Measurements from ENCODE around the gene ZNF527. TPM values are rescaled to one million over a fixed set of nuclear protein-coding genes. Genes with fewer than 3 reads are reported as not detected.
"Not testable (repeated sequence)": the region's sequence is repeated elsewhere in the genome, so short reads cannot be mapped to it uniquely, and the experiment has no call there.

Gene ZNF527
- polyA plus RNA-seq (ENCODE audit: insufficient read length in 3 of 3), result 10 to 100 TPM in 2 of 3 donors, 1 to 10 TPM in 1; 7.8 to 10.8 (median 10.8) TPM
- long read RNA-seq, donor 1, partial matches to known transcripts, result 0 of 3 reads
- long read RNA-seq, donor 1, other reads (novel, unspliced or antisense), result 0 of 3 reads
- long read RNA-seq, donor 2, partial matches to known transcripts, result 0 of 5 reads
- long read RNA-seq, donor 2, other reads (novel, unspliced or antisense), result 0 of 5 reads
- long read RNA-seq, donor 3, partial matches to known transcripts, result 0 of 5 reads
- long read RNA-seq, donor 3, other reads (novel, unspliced or antisense), result 0 of 5 reads
- long read RNA-seq, donor 4, partial matches to known transcripts, result 0 of 1 reads
- long read RNA-seq, donor 4, other reads (novel, unspliced or antisense), result 0 of 1 reads
- long read RNA-seq, donor 5, result 0 reads
- long read RNA-seq, donor 6, result 0 reads
- long read RNA-seq, donor 7, partial matches to known transcripts, result 0 of 3 reads
- long read RNA-seq, donor 7, other reads (novel, unspliced or antisense), result 0 of 3 reads
- long read RNA-seq, donor 8, partial matches to known transcripts, result 0 of 5 reads
- long read RNA-seq, donor 8, other reads (novel, unspliced or antisense), result 0 of 5 reads
- long read RNA-seq, donor 9, partial matches to known transcripts, result 30 of 36 reads
- long read RNA-seq, donor 9, other reads (novel, unspliced or antisense), result 0 of 36 reads
- long read RNA-seq, donor 10, partial matches to known transcripts, result 0 of 4 reads
- long read RNA-seq, donor 10, other reads (novel, unspliced or antisense), result 0 of 4 reads
- long read RNA-seq, donor 11, partial matches to known transcripts, result 0 of 1 reads
- long read RNA-seq, donor 11, other reads (novel, unspliced or antisense), result 0 of 1 reads
- long read RNA-seq, donor 12, partial matches to known transcripts, result 0 of 4 reads
- long read RNA-seq, donor 12, other reads (novel, unspliced or antisense), result 0 of 4 reads
- long read RNA-seq, donor 13, partial matches to known transcripts, result 0 of 2 reads
- long read RNA-seq, donor 13, other reads (novel, unspliced or antisense), result 0 of 2 reads
- long read RNA-seq, donor 14, result 0 reads
- long read RNA-seq, donor 15, partial matches to known transcripts, result 0 of 3 reads
- long read RNA-seq, donor 15, other reads (novel, unspliced or antisense), result 0 of 3 reads
- long read RNA-seq, donor 16, result 0 reads

- DNase-seq, result peak; percentile 97
Observed at GRCh38 chr19:37370880-37371661, at the start of gene ZNF527. ZNF527 (plus strand) TSS chr19:37371099; CDS start chr19:37374199, 3,100 bp downstream.

DNA sequence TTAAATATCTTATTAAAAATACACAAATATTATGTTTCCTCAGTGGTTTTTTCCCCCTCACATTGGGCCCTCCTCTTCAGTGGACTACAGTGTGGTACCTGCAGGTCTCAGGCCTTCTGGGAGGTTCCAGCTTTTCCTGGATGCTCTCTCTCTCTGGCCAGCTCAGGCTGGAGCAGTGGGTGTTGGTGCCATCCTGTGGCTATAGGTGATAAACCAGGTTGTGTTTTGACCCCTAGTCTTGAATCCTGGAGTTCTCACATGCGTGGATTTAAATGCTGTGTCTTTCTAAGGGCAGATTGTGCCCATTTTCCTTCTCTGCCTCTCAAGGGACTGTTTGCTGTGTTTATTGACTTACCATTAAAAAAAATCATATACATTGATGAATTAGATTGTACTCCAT is 41.2 kb upstream of the ZNF527 start:
- no peak for DNase-seq

- DNase-seq, result no peak
Observed at GRCh38 chr19:37332839-37333238, 38.1 kb upstream of the ZNF527 start.

DNA sequence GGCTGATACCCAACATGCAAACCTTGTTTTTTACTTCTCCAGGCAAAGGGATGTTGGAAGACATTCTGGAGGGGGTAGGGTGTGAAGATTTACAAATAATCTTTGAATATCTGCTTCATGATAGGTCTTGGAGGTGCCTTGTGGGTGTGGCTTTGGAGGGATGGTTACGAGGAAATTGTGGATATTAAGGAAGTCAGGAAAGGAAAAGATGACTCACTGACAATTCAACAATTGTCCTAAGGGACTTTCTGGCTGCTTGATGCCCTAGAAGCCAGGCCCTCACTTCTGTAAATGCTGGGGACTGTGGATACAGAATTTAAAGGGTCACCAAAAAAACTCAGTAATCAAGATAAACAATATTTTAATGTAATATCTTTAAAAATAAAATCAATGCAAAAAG is 37.4 kb upstream of the ZNF527 start:
- DNase-seq, result no peak

DNA sequence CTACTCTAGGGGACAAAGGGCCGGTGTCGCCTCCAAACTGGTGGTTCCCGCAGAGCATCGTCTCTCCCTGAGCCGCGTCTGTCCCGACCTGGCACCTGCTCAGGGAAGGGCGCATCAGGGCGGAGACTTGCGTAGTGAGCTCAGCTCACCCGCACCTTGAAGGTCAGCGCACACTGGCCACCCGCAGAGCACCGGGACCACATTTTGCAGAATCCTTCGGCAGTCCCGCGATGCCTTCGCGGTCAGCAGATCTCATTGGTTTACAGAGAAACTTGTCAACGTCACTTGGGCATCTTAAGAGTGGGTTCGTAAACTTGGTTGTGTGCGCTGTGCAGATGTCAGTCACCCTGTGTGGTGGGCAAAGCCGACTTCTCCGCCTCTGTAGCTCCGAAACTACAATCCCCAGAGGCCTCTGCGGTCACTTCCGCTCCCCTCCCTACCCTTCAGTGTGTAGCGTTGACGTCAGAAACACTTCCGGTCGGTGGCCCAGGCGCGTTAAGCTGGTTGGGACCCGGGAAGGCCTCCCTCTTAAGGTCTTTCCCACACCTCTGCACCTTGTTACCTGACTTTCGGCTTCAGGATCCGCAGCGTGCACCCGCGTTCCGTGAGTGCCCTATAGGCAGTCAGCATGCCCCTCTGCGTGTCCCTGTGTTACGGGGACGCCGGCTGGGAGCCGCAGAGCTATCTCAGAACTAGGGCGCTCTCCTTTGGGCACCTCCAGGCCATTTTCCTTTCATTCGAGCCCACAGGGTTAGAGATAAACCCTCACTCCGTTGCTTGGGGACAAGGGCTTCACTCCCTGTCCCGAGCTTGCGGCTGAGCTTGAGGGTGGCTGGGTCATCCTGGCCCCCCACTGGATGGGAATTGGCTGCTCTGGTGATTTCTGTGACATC is 36.5 kb upstream of the ZNF527 start:
- DNase-seq, result peak; percentile 95

DNA sequence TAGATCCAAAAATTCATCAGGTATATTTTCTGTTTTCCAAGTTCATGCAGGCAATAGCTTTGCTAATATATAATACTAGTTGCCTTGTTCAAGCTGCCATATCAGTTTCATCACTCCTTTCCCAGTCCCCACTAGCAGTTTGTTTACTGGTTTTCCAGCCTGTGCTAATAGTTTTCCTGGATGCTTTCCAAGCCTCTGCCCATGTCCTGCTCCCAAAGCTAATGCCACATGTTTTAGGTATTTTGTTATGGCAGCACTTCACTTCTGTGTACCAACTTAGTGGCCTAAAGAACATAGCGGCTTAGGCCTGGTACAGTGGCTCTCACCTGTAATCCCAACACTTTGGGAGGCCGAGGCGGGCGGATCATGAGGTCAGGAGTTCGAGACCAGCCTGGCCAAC is 28.1 kb upstream of the ZNF527 start:
- no peak for DNase-seq

DNA sequence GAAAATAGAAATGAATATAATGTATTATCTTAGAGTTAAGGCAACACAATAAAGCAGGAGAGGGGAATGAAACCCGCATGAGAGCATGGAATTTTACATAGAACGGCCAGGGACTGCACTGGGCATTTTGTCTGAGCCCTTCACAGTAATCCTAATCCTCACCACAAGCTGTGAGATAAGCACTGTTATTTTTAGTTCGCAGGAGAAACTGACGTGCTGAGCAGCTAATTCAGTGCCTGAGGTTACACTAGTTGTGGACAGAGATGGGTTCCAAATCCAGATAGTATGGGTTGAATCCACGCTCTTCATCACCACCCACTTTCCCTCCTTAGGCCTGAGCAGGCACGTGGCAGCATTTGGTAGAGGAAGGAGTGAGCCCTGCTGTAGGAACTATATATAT is 24.8 kb upstream of the ZNF527 start:
- DNase-seq, result no peak

DNA sequence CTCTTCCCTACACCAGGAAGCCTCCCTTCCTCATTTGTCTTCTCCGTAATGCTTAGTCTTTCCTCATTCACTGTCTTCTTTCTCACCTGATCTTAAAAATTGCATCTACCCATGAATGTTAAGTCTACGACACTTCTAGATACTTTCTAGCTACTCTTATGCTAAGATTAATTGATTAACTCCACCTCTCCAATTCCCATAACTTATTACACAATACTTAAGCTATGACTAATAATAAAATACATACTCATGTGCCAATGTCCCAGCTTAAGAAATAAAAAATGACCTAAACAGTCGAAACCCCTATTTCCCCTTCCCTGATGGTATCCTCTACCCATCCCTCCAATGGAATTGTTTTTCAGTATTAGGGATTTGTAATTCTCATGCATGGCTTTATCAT is 22.8 kb upstream of the ZNF527 start:
- no peak for DNase-seq

- no peak for DNase-seq
Observed at GRCh38 chr19:37353968-37354367, 16.9 kb upstream of the ZNF527 start.

DNA sequence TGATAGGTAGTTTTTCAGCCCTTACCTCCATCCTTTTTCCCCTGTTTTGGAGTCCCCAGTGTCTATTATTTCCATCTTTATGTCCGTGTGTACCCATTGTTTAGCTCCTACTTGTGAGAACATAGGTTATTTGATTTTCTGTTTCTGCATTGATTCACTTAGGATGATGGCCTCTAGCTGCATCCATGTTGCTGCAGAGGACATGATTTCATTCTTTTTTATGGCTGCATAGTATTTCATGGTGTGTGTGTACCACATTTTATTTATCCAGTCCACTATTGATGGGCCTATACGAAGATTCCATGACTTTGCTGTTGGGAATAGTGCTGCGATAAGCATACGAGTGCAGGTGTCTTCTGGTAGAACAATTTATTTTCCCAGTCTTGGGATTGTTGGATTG is 15.0 kb upstream of the ZNF527 start:
- no peak for DNase-seq

DNA sequence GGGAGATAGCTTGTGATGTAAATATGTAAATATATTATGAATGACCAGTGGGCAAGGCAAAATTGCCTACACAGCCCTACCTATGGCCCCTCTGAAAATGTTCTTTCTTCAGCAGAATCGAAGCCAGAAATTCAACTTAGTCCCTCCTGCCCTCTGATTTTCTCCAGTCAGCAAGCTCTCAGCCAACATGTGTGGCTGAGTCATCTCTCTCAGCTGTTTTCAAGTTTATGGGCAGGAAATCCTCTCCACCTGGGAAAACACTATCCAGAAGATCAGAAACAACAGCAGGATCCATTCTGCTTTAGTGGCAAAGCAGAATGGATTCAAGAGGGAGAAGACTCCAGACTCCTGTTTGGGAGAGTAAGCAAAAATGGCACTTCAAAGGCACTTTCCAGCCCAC is 8.9 kb upstream of the ZNF527 start:
- no peak for DNase-seq

GRCh38 chr19:37362733-37363132 is 8.2 kb upstream of the ZNF527 start:
- peak; percentile 7 for DNase-seq

DNA sequence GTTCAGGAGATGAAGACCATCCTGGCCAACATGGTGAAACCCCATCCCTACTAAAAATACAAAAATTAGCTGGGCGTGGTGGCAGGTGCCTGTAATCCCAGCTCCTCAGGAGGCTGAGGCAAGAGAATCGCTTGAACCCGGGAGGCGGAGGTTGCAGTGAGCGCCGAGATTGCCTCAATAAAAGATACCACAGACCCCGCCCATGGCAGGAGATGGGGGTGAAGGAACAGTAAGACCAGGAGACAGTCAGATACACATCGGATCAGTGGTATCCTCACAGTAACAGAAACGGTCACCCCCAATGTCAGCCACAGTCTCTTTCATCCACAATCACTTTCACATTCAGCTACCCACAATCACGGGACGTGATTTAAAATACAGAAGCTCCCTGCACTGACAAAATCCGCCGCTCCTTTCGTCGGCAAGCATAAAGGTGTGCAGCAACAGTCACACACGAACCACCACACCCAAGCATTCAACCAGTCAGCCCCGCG is 466 bp upstream of the ZNF527 start:
- not testable (repeated sequence) for DNase-seq

DNA sequence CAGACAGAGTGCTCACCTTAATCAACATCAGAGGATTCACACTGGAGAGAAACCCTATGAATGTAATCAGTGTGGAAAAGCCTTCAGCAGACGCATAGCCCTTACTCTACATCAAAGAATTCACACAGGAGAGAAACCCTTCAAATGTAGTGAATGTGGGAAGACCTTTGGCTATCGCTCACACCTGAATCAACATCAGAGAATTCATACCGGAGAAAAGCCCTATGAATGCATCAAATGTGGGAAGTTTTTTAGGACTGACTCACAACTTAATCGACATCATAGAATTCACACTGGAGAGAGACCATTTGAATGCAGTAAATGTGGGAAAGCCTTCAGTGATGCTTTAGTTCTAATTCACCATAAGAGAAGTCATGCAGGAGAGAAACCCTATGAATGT is 18.3 kb downstream of the ZNF527 start:
- DNase-seq, result no peak

DNA sequence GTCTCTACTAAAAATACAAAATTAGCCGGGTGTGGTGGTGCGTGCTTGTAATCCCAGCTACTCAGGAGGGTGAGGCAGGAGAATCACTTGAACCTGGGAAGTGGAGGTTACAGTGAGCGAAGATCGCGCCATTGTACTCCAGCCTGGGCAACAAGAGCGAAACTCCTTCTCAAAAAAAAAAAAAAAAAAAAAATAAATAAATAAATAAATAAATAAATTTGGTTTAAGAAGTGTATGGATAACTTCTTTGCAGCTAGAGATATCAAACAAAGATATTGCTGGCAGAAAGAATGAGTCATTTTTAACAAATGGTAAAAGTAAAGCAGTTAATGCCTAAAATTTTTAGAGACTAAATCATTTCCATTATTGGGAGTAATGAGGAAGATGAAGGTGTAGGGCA is 20.5 kb downstream of the ZNF527 start:
- not testable (repeated sequence) for DNase-seq

DNA sequence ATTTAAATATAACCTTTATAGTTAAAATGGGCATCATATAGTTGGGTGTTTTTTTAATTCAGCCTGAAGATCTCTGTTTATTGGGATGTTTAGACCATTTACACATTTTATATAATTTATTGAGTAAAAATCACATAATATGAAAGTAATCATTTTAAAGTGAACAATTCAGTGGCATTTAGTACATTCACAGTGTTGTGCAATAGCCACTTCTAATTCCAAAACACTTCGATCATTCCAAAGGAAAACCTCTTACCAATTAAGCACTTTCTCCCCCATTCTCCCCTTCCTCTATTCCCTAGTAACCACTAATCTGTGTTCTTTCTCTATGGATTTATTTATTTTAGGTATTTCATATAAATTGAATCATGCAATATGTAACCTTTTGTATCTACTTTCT is 30.2 kb downstream of the ZNF527 start:
- no peak for DNase-seq

- no peak for DNase-seq
Observed at GRCh38 chr19:37403403-37403802, 32.5 kb downstream of the ZNF527 start.

DNA sequence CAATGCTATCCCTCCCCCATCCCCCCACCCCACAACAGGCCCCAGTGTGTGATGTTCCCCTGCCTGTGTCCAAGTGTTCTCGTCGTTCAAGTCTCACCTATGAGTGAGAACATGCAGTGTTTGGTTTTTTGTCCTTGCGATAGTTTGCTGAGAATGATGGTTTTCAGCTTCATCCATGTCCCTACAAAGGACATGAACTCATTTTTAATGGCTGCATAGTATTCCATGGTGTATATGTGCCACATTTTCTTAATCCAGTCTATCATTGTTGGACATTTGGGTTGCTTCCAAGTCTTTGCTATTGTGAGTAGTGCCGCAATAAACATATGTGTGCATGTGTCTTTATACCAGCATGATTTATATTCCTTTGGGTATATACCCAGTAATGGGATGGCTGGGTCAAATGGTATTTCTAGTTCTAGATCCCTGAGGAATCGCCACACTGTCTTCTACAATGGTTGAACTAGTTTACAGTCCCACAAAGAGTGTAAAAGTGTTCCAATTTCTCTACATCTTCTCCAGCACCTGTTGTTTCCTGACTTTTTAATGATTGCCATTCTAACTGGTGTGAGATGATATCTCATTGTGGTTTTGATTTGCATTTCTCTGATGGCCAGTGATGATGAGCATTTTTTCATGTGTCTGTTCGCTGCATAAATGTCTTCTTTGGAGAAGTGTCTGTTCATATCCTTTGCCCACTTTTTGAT is 35.4 kb downstream of the ZNF527 start:
- DNase-seq, result not testable (repeated sequence)

DNA sequence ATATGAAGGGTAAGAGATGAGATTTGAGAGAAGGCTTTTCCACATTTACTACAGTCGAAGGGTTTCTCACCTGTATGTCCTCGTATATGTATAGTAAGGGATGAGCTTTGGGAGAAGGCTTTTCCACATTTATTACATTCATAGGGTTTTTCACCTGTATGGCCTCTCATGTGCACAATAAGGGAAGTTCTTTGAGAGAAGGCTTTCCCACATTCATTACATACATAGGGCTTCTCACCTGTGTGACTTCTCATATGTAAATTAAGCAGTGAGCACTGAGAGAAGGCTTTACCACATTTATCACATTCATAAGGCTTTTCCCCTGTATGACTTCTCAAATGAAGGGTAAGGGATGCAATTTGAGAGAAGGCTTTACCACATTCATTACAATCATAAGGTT is 41.8 kb downstream of the ZNF527 start:
- DNase-seq, result no peak
